GM21619 (cell line): ENCODE results near the gene RBBP6.

Experiments
- ATAC-seq: cut with Tn5 transposase; IDR thresholded peaks from one replicate; pipeline ENCODE4 v1.9.1; 2021; ENCODE audit not compliant: unreplicated experiment

RBBP6 gene

DNA sequence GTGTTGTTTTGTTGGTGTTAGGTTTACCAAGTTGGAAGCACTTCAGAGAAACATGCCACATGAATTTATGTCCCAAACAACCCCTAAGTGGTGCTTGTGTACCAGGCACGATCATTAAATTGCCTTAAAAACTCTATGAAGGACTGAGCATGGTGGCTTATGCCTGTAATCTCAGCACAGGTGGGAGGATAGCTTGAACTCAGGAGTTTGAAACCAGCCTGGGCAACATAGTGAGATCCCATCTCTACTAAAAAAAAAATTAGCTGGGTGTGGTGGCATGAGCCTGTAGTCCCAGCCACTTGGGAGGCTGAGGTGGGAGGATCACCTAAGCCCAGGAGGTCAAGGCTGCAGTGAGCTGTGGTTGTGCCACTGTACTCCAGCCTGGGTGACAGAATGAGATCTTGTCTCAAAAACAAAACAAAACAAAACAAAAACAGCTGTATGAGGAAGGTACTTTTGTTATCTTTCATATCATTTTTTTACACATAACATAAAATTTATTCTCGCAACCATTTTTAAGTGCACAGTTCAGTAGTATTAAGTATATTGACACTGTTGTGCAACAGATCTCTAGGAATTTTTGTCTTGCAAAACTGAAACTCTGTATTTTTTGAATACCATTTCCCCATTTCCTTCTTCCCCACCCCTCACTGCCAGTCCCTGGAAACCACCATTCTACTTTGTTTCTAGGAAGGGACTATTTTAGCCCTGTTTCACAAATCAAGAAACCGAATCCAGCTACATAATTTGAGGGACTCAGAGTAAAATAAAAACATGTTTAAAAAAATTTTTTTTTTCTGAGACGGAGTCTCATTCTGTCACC lies 14.3 kb upstream of the RBBP6 start:
- no peak for ATAC-seq

DNA sequence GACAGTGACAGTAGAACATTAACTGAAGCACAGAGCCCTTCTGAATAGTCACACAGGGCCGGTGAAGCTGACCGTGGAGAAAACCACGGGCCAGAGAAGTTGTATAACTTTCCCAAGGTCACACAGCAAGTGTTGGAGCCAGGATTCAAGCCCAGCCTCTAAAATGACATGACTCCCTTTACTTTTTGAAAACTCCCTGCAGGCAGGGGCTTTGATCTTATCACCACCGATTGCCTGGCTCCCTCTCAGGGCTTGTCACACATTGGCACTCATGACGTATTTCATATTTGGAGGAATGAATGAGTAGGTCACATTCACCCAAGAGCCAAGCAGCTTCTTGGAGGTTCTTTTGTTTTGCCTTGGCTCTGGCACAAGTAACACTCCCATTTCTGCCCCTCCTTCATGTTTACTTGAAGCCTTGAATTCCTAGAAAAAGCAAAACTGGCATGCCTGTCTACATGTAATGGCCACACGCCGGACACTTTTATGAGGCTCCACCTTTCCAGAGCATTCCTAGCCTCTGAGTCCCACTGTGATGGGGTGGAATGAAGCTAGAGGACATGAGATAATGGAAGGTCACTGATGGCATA lies 13.3 kb upstream of the RBBP6 start:
- ATAC-seq = no peak

DNA sequence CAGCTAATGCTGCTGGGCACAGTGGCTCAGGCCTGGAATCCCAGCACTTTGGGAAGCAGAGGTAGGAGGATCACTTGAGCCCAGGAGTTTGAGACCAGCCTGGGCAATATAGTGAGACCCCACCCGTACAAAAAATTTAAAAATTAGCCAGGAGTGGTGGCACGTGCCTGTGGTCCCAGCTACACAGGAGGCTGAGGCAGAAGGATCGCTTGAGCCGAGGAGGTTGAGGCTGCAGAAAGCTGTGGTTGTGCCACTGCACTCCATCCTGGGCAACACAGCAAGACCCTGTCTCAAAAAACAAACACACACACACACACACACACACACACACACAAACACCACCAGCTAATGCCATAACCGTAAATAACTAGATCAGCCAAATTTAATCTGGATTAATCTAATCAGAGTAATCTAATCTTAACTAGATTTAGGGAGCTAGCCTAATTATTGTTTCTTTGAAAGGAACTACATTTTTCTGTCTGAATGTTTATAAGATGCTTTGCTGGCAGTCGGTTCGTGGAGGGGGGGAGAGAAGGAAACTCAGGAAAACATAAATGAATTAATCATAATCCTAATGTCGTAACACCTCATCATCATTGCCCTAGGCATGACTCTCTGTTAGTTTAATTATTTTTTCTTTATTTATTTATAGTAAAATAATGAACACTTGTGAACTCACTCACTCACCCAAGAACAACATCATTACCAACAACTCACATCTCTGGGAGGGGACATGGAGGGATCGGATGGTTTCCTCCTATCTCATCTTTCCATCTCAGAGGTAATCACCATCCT lies 12.5 kb upstream of the RBBP6 start:
- no peak for ATAC-seq

DNA sequence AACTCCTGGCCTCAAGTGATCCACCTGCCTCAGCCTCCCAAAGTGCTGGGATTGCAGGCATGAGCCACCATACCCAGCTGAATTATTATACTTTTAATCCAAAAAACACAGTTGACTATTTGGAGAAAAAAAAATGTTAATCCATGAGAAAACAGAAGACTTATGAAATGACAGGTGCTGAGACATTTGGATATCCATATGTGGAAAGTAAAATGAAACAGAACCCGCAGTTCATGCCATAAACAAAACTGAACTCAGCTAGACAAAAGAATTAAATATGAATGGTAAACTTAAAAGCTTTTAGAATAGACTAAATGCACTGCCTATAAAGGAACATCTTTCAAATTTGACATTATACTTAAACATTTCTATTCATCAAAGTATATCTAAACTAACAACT lies 8.2 kb upstream of the RBBP6 start:
- no peak for ATAC-seq

DNA sequence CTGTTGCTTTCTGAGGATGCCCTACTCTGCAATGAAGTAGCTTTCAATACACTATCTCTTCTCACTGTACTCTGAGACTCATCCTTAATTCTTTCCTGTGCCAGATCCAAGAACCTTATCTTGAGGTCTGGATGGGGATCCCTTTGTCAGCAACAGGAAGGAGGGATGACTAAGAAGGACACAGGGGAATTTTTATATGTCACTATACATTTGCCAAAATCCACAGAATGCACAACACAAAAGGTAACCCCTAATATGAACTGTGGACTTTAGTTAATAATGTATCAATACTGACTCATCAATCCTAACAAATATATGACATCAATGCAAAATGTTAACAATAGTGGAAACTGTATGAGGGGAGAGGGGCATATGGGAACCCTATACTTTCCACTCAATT lies 4.7 kb upstream of the RBBP6 start:
- ATAC-seq = no peak

DNA sequence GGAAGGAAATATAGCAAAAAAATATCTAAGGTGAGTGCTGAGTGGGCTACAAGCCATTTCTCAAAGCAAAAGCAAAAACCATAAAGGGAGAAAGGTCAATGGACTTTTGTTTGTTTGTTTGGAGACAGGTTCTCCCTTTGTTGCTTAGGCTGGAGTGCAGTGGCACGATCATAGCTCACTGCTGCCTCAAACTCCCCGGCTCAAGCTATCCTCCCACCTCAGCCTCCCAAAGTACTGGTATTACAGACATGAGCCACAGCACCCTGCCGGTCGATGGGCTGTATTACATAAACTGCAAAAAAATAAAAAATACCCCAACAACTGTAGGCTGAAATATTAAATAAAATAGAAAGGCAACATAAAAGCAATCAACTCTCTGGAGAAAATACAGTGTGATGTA lies 3.5 kb upstream of the RBBP6 start:
- ATAC-seq = no peak

DNA sequence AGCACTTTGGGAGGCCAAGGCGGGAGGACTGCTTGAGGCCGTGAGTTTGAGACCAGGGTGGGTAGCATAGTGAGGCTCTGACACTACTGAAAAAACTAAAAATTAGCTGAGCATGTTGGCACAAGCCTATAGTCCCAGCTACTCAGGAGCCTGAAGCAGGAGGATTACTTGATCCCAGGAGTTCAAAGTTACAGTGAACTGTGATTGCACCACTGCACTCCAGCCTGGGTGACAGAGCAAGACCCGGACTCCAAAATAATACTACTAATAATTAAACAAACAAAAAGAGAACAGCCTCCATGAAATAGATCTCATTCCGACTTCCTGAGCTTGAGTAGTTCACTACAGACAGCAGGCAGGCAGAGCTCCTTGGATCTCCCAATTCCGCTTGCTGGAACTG lies 2.7 kb upstream of the RBBP6 start:
- no peak for ATAC-seq

DNA sequence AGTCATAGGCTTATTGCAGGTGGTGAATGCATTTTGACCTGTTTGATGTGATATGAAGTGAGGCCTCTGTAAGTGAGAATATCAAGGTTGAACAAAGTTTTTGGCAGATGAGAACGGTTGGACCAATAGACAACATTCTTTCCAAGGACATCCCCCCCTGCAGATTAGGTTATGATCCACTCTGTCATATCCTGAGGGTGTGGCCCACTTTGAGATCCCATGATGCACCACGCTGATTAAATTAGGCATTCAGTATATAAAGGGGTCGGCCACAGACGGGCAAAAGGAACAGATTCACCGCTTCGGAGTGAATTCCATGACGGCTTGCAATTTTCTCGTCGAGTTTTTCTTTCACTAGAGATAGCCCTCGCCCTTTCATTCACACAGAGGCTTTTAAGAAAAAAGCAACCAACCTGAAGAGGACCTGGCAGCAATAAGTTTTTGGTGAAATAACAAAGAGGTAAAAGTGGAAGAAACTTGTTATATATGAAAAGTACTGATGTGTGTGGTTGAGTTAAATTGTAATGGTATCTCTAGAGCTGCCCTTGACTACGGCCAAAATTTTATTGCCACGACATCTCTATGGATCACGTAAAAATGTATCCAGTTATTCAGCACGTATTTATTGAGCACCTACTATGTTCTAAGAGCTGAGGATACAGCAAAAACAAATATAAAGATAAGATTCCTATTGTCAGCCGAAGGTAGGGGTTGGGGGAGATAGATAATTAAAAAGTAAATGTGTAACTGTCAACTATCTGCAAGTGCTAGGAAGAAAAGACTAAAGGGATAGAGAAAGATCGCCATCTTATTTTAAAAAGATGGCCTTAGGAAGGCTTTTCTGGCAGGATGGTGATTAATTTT lies 1.7 kb upstream of the RBBP6 start:
- no peak for ATAC-seq

DNA sequence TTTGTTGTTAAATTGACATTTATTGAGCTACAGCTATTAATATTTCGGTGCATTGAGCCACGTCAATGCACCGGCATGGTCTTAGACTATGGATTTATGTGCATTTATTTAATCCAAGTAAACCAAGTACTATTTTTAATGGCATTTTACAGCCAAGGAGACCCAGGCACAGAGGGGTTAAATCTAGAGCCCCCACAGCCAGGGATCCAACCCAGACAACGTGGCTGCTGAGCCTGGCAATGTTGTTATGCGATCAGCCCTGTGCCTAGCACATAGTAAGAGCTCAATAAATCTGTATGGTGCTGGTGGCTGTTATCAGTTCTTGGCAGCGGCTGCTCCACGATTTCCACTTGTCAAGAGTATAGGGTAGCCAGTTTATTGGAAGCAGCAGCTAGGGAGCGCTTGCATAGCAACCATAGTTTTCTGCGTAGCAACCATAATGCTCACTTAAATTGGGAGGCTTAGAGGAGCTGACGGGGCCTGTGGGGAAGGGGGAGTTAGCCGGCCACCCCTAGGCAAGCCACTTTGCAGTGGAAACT lies 541 bp upstream of the RBBP6 start:
- no peak for ATAC-seq

DNA sequence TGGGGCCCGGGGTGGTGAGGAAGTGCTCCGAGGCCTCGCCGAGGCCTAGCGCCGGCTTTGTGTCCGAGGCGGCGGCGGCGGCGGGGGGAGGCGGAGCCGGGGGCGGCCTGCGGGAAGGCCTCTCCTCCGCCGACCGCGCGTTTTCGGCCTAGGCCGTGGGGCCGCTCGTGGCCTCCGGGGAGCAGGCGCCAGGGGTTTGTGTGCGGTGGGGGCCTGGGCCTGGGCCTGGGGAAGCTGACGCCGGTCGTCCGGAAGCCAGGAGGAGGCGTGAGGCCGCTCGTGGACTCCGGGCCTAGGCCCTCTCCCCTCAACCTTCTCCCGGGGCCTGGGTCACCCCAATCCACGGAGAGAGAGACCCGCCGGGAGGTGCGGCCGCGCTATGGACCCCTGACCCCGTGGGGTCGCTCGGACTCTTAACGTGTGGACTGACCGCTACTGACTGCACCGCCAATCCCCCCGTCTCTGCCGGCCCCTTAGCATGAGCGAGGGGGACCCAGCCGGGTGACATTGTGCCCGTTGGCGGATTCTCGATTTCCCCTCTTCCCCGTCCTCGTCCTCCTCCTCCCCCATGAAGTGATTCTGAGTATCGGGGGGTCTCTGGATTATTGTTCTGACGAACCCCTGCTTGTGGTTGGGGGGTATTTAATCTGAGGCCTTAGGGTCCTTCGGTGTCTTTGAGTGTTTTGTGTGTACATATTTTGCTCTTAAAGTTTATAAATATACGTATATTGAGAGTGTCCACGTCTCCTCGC lies 660 bp downstream of the RBBP6 start:
- ATAC-seq = peak; percentile 29

DNA sequence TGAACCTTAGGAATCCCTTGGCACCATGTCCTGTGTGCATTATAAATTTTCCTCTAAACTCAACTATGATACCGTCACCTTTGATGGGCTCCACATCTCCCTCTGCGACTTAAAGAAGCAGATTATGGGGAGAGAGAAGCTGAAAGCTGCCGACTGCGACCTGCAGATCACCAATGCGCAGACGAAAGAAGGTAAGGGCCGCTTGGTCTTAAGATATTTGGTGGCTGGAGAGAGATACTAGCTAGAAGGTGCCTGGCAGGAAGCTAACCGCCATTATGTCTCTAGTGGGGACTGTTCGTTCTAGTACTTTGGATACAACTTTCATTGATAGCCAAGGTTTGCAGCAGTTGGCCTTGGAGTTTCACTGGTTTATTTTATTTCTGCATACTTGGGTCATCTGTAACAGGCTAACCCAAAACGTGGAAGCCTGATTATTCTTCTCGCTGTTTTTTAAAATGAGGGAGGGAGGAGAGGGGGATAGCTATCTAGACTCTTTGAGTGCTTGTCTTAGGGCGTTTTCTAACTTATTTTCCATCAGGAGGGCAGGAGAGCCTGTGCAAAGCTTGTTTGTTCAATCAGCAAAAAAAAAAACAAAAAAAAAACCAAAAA lies 1.3 kb downstream of the RBBP6 start:
- no peak for ATAC-seq

DNA sequence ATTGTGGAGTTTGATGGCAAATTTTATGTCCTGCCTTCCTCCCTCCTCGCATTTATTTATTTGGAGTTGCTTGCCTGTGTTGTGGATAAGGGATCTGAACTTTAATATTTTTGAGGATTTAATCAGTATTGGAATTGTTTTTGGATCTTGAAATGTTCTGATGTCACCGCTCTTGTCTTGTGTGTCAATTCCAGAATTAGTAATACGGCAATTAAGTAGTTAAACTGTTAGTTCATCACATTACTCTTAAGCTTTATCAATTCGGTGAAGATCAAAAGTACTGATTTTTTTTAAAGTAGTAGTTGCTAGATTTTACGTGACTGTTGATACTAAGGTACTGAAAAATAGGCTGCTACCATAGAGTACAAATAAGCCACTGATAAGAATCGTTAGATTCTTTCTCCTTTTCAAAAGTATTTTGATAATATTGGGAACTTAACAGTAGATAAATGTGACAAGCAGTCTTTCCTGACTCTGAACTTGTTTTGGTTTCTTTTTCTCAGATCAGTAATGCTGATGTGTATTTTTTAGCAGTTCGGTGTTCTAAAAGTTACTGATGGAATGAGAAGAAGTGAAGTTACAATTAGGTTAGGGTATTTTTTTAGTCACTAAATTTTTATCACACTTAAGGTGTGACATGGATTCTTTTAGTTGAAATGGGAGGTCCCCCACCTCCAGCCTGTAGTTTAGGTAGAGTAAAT lies 2.0 kb downstream of the RBBP6 start:
- no peak for ATAC-seq

DNA sequence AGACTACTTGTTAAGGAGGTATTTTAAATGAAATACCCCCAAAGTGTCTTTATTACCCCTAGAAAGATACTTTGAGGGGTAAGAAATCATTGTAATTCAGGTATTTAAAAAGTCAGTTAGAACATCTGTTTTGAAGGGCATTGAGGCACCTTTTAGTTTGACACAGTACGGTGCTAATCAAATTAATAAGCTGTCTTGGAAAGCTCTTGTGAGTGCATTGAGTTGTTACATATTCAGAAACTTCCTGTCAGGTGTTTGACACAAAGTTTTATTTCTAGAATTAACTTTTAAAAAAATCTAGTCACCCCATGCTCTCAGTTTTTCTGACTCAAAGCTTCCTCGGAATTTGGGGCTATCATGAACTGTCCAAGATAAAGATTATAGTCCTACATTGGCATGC lies 4.6 kb downstream of the RBBP6 start:
- ATAC-seq = no peak

DNA sequence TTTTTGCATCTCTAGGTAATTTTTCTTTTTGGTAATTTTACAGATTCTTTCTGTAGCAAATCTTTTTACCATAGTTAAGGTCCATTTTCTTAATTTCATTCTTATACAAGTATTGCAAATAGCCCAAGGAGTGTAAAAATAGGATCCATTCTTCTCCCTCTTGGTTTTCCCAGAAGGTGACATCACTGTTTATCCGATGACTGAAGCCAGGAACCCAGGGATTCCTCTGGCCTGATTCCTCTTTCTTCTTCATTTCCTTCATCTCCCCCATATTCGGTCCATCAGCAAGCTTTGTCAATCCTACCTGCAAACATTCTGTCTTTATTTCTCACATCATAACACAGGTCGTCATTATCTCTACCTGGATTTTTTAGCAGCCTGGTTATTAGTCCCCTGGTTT lies 5.3 kb downstream of the RBBP6 start:
- no peak for ATAC-seq

DNA sequence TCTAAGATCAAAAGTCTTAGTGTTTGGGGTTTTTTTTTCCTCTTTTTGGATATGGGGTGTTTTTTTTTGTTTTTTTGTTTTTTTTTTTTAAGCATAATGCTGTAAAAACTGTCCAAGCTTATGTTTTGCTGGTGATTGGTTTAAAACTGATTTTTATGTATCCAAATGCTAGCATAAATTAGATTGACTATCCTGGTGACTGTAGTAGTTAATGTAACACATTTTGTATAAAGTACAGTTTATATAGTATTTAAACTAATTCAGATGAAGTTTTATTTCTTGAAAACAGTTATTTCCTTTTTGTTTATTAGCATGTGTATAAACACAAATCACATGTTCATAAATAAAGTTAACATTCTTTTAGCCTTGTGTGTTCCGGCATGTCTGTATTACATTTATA lies 10.9 kb downstream of the RBBP6 start:
- ATAC-seq = no peak

DNA sequence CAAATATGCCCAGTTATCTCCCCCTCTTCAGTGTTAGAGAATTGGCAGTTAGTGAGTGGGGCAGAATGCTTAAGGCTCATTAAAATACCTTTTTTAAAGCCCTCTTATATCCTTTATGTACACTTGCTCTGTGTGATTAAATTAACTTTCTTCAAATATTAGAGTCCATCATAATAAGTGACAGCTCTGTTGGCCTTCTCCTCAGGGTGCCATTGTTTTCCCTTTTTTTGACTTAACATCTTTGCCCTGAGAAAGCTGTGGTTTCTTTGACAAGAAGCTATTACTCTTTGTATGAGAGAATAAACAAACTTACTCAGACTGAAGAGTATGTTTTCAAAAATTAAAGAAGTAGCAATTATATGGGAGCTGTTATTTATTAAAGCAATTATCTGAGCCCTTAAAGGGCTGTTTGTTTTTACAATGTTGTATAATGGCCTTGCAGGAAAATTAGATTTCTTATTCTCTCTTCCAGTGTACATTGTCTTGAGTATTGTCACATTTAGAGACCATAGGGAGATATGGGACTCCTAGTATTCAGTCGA lies 13.4 kb downstream of the RBBP6 start:
- ATAC-seq = no peak

DNA sequence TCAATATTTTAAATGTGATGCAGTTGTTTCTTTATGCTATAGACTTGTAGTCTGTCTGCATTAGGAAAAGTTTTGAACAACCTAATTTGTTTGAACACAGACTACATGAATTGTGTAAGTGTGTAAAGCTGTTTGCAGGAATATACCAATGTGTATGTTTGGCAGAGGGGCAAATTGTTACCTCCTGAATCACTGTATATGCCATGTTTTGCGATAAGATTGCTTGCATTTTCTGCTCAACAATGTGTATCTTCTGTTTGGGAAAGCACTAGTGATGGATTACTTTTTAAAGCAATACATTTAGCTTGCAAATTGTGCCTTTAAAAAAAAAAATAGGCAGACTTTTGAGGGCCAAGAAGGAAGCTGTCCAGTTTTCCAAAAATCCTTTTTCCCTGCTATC lies 14.6 kb downstream of the RBBP6 start:
- no peak for ATAC-seq

DNA sequence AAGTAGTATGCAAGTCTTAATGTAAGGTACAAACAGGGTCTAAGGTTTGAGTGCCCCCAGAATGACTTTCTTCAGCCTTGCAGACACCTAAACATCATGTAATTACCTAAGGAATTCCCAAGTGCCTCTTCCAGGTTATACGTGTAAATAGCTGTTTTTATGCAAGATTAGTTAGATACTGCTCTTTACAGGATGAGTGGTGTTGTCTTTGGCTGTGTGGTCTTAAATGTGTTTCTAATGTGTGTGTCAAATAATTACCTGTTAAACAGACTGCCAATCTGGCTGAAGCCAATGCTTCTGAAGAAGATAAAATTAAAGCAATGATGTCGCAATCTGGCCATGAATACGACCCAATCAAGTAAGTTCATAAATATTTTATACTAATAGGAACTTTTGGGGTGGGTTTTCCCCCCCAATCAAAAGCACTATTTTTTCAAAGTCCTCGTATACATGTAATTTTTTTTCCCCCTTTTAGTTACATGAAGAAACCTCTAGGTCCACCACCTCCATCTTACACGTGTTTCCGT lies 16.0 kb downstream of the RBBP6 start:
- no peak for ATAC-seq

DNA sequence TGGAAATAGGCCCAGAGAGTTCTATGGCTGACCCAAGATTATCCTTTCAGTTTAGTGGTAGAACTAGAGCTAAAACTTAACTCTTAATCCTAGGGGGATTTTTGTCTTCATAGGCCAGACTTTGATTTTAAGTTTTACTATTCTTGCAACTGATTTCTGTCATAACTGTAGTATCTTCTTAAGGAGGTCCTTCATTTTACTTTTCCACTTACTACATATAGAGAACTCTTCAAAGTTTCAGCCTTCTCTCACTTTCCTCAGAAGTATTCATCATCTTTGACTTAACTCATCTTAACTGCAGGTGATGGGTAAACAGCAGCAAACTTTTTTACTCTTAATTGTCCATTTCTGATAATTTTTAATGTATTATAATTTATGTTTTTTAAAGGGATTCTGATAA lies 23.4 kb downstream of the RBBP6 start:
- ATAC-seq = no peak
